NB4 (cell line): ENCODE data around the gene MED26.

ENCODE experiments used
- POLR2A ChIP-seq: IDR thresholded peaks from 2 replicates; pipeline ENCODE4 v1.6.1; 2011; ENCODE audit warnings: mild to moderate bottlenecking; ENCODE audit not compliant: insufficient read length; ENCODE audit errors: extremely low read depth
- TF ChIP-seq, protein P1 (sequence below): IDR thresholded peaks from one replicate; pipeline ENCODE4 v1.5.1; 2012; ENCODE audit warnings: low read depth, low read length

DNA sequence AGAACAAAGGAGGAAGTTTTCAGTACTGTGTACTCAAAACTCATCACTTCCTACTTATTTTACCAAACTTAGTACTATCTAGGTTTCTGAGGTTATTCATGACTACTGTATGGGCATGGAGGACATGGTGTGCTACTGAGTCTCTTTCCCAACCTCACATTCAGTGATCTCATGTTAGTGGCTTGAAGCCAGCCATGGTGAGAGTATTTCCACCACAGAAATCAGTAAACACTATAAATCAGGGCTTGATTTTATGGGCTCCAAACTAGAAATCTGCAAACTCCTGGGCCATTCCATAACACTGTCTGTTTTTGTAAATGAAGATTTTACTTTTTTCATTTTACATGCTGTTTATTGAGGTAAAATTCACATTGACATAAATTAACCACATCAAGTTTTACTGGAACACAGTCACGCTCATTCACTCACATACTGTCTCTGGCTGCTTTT, 19.7 kb downstream of the MED26 start:
- TF ChIP-seq, protein P1, sequence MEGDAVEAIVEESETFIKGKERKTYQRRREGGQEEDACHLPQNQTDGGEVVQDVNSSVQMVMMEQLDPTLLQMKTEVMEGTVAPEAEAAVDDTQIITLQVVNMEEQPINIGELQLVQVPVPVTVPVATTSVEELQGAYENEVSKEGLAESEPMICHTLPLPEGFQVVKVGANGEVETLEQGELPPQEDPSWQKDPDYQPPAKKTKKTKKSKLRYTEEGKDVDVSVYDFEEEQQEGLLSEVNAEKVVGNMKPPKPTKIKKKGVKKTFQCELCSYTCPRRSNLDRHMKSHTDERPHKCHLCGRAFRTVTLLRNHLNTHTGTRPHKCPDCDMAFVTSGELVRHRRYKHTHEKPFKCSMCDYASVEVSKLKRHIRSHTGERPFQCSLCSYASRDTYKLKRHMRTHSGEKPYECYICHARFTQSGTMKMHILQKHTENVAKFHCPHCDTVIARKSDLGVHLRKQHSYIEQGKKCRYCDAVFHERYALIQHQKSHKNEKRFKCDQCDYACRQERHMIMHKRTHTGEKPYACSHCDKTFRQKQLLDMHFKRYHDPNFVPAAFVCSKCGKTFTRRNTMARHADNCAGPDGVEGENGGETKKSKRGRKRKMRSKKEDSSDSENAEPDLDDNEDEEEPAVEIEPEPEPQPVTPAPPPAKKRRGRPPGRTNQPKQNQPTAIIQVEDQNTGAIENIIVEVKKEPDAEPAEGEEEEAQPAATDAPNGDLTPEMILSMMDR = no peak
- no peak for TF ChIP-seq POLR2A
